ENCODE results near the gene FAM163B. TPM values are rescaled to one million over a fixed set of nuclear protein-coding genes. Genes with fewer than 3 reads are reported as not detected.

FAM163B gene
- not detected in 2 replicates for total RNA-seq

GRCh38 chr9:133609311-133610098 lies at the start of gene FAM163B:
FAM163B (minus strand) TSS chr9:133609389; CDS start chr9:133580223, 29,166 bp downstream.
- no peak for ATAC-seq (ENCODE audit: low read depth)
- Mint-ChIP-seq H3K27ac (no peak within 1 kb of the TSS), H3K27me3 (peaks cover 45% of the 10 kb centered on the region), H3K4me3 (no peak within 1 kb of the TSS), H3K36me3 (ENCODE audit: low read depth) (no peaks in the 10 kb centered on the region), H3K4me1 (peaks cover 5% of the 10 kb centered on the region), H3K9me3 (no peaks in the 10 kb centered on the region)
- CTCF ChIA-PET: interaction anchor here (0.6 kb wide), 1 partner anchor 114 kb away, joined by 4 read pairs; no protein-coding TSS in a partner anchor
- POLR2A ChIA-PET: interaction anchor here (0.7 kb wide), 1 partner anchor 745 kb away, joined by 6 read pairs; no protein-coding TSS in a partner anchor
- intact Hi-C loops (cut with micrococcal nuclease): no loop called here
- no peak for DNase-seq
- TF ChIP-seq CTCF (IDR thresholded peaks at IDR 0.05): no peak

GRCh38 chr9:133657120-133657661 lies 48.0 kb upstream of the FAM163B start:
- DNase-seq: no peak
- Mint-ChIP-seq H3K4me3 (no peak overlapping the region), H3K27ac (no peak overlapping the region), H3K9me3 (no peaks in the 10 kb centered on the region), H3K4me1 (peaks cover 1% of the 10 kb centered on the region), H3K36me3 (ENCODE audit: low read depth) (no peaks in the 10 kb centered on the region), H3K27me3 (peaks cover 44% of the 10 kb centered on the region)
- no peak for TF ChIP-seq CTCF (IDR thresholded peaks at IDR 0.05)
- no peak for ATAC-seq (ENCODE audit: low read depth)
- POLR2A ChIA-PET: no interaction called here
- intact Hi-C loops (cut with micrococcal nuclease): no loop called here
- CTCF ChIA-PET: no interaction called here

DNA sequence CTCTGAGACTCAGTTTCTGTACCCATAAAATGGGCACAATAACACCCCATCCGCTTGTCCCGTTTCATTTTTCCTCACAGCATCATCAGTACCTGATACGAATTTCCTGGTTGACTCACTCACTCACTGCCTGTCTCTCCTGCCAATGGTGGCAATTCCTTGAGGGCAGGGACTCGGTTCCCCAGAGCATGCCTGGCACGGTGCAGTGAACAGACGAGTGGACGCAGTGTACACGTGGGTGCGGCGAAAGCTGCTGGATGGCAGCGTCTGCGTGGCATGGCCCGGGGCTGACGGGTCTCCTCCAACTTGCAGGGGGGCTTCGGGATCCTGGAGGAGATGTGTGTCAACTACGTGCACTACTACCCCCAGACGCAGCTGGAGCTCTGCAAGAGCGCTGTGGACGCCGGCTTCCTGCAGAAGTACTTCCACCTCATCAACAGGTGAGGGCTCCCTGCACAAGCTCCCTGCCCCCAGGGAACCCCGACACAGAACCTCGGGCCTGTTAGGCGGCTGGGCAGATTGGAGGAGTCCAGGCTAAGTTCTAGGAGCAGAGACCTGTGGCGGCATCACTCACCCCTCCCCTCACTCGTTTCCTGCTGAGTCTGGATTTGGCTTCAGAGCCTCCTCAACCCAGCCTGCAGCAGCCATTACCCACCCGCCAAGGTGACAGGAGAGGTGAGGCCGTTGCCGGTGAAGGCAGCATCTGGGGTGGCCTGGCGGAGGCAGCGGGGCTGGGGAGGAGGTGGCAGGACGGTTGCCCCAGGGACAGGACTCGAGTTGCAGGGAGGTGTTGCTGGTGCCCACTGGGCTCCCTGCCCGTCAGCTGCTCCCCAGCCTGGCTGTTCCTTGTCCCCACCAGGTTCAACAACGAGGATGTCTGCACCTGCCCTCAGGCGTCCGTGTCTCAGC lies 47.3 kb upstream of the FAM163B start:
- ATAC-seq (ENCODE audit: low read depth): no peak
- CTCF ChIA-PET: no interaction called here
- POLR2A ChIA-PET: no interaction called here
- no peak for DNase-seq
- no peak for TF ChIP-seq CTCF (IDR thresholded peaks at IDR 0.05)
- Mint-ChIP-seq H3K27ac (no peak overlapping the region), H3K36me3 (ENCODE audit: low read depth) (no peaks in the 10 kb centered on the region), H3K9me3 (no peaks in the 10 kb centered on the region), H3K27me3 (peaks cover 44% of the 10 kb centered on the region), H3K4me1 (peaks cover 1% of the 10 kb centered on the region), H3K4me3 (no peak overlapping the region)
- intact Hi-C loops (cut with micrococcal nuclease): no loop called here

- H3K27me3 Mint-ChIP-seq: peaks cover 47% of the 10 kb centered on the region
- intact Hi-C loops (cut with micrococcal nuclease): no loop called here
Measured at GRCh38 chr9:133655701-133656100, 46.5 kb upstream of the FAM163B start.

More at GRCh38 chr9:133655701-133656100, 46.5 kb upstream of the FAM163B start:
- Mint-ChIP-seq H3K27ac (no peak overlapping the region), H3K36me3 (ENCODE audit: low read depth) (no peaks in the 10 kb centered on the region), H3K4me1 (peaks cover 1% of the 10 kb centered on the region), H3K4me3 (no peak overlapping the region), H3K9me3 (no peaks in the 10 kb centered on the region)
- ChIA-PET POLR2A (no interaction called here), CTCF (no interaction called here)
- TF ChIP-seq CTCF (IDR thresholded peaks at IDR 0.05): no peak
- DNase-seq (no peak), ATAC-seq (ENCODE audit: low read depth) (no peak)

Data from activated B cell treated with CpG ODN at 0.5 μM for 24 hours (primary cell).